GM21367 (cell line): ENCODE data around the gene IER5L.
"Not testable (repeated sequence)": the region's sequence is repeated elsewhere in the genome, so short reads cannot be mapped to it uniquely, and the experiment has no call there.

Source experiments
- ATAC-seq: cut with Tn5 transposase; IDR thresholded peaks from one replicate; pipeline ENCODE4 v1.9.1; 2021; ENCODE audit not compliant: unreplicated experiment

The IER5L gene

DNA sequence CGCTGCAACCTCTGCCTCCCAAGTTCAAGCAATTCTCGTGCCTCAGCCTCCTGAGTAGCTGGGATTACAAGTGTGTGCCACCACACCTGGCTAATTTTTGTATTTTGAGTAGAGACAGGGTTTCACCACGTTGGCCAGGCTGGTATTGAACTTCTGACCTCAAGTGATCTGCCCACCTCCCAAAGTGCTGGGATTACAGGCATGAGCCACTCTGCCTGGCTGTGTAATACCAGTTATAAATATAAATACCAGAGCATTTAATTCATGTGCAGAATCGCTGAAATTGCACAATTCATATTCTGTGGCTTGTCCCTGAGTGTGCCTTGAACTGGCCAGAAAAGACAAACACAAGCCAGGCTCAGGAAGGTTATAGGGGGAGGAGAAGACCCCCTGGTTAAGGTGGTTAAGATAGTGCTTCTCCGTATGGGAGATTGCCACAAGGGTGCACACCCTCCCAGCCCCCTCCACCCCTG, 14.8 kb downstream of the IER5L start:
- ATAC-seq: not testable (repeated sequence)

DNA sequence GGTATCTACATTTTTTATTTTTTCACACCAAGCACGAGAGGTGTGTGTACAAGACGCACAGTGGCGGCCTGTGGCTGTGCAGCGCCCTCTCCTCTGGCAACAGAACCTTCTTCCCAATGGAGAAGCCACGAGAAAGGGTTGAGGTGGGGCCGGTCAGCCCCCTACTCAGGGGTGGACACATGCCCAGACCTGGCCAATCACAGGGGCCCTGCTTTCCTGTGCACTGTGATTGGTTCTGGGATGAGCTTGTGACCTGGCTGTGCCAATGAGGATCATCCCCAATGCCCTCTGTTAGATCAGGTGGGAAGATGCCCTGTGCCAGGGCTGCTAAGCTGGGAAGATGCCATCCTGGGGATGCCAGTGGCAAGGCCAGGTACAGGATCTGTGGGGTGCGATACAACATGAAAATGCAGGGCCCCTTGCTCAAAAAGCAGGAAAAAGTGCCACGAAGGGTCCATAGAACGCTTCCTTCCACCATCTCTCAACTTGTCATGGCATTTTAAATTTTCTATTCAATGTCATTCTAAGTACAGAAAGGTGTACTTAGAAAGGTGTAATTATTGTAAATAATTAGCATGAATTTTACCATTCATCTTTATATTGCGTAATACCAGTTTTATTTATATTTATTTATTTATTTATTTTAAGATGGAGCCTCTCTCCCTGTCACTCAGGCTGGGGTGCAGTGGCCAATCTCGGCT, 15.4 kb downstream of the IER5L start:
- ATAC-seq: no peak

DNA sequence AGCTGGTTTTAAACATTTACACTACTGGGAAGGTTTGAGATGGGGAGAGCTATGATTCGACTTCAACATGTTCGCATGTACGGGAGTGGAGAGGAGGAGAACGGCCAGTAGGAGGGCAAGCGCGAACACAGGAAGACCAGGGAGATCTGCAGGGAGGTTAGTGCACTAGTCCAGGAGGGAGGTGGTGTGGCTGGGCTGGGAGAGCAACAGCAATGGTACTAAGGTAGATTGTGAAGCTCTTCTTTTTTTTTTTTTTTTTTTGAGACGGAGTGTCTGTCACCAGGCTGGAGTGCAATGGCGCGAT, 16.6 kb downstream of the IER5L start:
- ATAC-seq: no peak

DNA sequence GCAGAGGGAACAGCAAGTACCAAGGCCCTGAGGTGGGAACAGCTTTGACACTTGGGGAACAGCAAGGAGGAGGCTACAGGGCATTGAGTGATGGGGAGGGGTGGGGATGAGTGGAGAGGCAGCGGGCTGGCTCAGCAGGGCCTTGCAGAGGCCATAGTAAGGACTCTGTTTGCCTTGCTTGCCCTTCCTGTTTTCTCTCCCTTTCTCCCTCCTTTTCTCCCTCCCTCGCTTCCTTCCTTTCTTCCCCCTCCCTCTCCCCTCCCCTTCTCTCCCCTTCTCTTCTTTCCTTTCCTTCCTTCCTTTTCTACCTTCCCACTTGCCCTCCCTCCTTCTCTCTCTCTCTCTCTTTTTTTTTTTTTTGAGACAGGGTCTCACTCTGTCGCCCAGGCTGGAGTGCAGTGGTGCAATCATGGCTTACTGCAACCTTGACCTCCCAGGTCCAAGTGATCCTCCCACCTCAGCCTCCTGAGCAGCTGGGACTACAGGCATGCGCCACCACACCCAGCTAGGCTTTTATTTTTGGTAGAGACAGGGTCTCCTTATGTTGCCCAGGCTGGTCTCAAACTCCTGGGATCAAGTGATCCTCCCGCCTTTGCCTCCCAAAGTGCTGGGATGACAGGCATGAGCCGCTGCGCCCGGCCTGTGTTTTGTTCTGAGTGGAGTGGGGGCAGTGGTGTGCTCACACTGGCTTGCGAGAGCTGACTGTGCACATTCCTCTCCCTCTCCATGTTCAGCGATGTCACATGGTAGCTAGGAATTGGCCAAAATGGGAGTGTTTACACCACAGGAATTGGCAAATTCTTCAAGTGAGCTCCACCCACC, 17.1 kb downstream of the IER5L start:
- no peak for ATAC-seq

DNA sequence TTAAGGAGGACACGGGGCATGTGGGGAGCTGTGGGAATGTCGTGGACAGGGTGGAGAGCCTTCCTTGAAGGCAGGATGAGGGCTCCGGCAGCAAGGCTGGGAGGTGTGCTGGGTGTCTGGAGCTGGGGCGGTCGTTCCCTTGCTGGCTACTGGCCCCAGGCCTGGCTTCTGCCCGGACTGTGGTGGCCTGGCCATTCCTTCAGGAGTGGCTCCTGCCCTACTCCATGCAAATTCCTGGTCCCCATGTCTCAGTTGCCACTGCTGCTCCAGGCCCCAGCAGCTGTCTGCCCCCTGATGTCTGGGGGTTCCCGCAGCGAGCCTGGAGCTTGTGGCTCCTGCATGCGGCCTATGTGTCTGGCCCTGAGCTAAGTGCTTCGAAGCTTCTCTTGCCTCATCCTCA, 21.9 kb downstream of the IER5L start:
- ATAC-seq: no peak

DNA sequence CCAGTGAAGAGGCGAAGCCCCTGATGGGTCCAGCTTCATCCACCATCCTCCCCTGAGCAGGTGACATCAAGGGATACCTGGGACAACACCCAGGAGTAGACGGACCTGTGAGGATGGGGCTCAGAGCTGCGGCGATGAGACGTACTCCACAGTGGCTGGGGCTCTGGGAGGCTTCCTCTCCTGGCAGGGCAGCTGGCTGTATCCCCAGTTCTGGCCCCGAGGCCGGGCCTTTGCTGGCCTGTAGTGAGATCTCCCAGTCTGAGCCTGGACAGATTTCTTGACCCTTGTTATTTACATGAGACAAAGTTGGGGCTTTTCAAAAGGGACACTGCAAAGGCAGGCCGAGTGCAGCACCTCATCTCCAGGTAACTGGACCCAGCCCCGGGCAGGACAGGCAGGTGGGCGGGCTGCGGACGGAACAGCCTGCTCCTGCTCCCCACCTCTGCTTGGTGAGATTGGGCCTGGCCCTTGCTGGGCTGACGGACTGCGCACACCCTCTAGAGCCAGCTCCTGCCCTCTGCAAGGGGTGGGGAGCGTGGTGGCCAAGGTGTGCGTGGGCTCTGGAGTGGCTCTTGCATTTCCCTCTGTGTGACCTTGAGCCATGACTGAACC, 23.1 kb downstream of the IER5L start:
- ATAC-seq: no peak

DNA sequence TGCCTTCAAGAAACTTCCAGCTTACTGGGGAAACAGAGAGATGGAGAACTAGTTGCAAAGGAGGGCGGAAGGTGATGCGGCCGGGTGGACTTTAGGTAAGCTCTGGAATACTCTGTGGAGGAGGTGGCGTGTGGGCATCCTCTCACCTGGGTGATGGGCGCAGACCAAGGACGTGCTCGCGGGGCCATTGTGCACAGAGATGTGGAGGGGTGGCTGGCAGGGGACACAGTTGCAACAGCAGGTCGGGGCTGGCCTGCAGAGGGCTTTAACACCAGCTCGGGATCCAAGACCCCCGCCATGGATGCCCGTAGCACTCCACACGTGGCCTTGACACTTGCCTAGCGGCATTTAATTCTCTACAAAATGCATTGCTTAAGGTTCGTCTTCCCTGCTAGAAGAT, 26.6 kb downstream of the IER5L start:
- ATAC-seq: no peak

DNA sequence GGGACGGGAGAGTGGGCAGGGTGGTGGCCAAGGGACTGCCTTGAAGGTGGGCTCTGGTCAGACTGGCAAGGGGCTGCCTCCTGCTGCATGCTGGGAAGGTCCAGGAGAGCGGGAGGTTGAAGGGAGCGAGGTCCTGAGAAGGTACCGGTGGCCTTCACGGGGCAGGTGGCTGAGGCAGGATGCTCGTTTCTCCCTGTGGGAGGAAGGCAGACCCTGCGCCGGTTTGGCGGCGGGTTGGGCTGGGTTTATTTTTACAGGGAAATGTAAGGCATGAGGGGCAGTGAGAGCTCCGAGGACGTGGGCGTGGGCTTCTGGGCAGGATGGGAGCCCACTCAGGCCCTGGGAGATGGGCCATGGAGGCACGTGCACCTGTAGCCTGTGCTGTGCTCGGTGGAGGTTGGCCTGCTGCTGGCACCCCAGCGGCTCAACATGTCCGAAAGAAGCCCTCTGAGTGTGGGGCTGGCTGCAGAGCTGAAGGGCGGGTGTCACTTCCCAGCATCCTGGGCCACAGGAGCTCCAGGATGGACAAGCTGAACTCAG, 27.3 kb downstream of the IER5L start:
- no peak for ATAC-seq

DNA sequence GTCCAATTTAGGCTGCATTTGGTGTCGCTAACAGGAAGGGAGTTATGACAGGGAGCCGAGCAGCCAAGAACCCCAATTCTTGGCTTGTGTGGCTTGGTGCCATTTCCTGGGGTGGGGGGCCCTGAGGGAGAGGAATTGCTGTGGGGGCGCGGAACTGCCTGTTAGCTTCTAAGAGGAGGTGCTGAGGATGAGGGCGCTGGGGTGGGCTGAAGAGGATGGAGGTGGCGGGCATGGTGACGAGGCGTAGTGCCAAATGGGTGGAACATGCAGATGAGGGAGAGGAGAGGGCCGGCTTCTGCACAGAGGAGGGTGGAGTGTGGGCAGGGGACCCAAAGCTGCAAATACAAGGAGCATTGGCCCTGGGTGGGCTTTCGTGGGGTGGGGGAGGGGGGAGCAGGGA, 27.9 kb downstream of the IER5L start:
- no peak for ATAC-seq

DNA sequence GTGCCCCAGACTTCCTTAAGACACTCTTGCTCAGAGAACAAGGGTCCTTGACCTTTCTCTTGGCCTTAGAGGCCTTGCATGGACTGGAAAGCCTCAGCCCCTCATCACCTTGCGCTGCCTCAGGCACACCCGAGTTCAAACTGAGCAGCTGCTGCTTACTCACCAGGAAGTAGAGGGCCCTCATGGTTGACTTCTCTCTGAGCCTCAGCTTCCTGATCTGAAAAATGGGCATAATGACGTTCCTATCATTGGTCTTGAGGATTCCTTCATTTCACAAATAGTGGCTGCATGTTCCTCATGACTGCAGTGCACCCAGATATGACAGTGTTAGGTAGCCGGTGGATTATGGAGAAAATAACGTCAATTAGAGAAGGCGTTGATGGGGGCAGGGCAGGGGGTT, 28.6 kb downstream of the IER5L start:
- ATAC-seq: no peak

DNA sequence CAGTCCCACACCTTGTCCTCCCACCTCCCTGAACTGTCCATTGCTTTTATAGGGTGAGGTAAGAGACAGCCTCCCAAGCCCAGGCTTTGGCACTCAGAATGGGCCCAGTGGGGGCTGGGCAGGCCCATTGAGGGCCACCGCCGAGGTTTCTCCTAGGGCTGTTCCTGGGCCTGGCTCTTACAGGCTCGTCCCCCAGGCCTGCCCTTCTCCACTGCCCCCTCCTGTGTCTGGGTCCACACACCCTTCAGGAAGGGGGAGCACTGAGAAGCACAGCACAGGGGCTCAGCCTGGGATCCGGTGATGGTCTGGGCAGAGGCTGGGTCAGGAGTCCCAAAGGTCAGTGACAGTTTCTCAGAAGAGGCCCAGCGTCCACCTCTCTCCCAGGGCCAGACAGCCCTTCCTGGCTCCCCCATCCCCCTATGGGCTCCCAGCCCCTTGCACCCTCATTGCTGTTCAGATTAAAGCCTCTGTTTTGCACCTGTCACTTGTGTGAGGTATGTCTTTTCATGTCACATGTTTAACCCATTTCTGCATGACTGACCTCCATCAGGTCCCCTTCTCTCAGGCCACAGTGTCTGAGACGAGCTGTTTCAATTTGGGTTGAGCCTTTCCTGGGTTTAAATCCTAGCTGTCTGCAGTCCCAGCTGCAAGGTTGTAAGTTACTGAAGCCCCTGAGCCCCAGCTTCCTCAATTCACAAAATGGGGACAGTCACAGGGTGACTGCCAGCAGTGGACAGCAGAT, 29.4 kb downstream of the IER5L start:
- no peak for ATAC-seq

DNA sequence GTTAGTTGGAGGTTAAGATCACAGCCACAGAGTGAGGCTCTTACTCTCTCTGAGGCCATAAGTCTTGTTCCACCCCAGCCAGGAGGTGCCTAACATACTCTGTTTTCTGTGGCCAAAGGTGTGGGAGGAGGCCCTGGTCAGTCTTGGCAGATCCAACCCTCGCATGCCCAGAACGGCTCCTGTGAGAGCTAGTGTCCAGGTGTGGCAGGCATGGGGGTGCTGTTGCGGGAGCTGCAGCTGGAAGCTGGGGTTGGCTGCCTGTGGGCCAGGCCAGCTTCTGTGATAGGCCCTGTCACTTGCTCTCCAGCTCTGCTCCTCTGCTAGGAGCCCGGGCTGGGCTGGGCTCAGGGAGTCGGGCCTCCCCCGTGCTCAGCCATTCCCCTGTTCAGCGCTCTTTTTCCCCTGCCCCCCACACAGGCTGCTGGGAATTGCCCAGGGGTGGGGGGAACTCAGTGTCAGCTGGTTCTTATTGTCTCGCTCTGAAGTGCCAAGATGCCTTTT, 31.6 kb downstream of the IER5L start:
- ATAC-seq: no peak

DNA sequence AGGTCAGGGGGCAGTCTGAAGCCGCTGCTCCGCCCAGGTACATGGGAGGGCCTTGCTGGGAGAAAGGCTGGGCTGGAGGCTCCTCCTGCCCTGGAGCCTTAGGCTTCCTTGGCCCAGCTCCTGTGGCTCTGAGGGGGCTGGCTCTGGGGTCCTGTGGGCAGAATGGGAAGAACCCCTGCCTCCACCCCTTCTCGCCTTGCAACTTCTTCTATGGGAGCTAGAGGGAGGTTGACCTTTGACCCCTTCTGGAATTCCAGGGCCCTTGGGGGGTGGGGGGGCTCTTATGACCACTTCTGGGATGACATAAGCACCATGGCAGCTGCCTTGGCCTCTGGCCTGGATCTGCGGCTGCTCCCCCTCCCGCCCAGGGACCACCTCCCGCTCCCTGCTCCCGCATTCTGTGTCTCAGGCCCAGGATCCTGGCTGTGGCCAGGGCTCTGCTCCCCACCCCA, 32.2 kb downstream of the IER5L start:
- ATAC-seq: no peak

DNA sequence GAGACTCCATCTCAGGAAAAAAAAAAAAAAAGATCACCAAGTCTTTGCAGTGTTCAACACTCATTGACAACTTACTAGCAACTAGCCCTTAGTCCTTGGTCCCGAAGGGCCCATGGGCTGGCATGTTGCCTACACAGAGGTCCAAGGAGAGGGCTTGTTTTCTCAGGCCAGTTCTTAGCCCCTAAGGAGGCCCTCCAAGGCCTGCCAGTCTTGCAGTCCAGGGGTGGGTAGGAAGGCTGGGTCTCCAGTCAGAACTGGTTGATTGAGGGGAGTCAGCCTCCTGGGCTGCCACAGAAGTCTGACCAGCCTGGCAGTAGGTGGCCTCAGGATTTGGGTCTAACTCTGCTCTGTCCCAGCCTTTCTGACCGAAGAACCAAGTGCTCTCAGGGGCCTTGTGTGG, 32.7 kb downstream of the IER5L start:
- ATAC-seq: no peak

DNA sequence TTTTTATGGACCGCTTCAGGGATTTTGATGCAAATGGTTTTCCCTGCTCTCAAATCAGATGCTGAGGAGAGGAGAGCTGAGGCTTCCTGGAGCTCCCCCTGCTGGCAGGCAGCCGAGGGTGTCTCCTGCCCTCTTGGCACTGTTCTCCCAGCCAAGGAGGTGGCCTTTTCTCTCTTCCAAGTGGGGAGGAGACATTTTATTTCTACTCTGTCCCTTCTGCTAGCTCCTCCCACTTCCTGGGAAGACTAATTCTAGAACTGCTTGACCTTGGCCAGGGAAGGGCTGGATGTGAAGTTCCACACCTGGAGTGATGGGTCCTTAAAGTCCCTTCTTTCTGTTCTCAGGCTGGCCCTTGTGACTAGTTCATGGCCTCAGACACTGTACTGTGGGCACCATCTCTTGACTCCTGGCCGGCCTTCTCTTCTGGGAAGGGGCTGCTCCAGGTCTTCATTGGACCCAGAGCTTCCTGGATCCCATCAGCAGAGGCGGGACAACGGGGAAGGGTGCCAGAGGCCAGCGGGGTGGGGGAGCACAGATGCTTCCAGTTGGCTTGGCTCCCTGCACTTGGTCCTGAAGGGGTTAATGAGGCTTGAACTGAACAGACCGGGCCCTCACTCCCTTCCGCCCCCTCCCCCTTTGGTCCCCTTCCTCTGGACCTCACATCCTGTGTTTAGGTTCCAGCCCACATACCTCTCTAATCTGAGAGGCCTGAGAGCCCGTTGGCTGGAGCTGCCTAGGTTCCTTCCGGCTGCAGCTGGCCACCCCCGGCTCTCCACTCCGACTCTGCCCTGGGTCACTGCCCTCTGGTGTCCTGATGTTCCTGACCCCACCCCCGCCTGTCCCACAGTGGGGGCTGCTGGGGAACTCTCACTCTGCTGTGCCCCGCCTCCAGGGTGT, 34.8 kb downstream of the IER5L start:
- no peak for ATAC-seq

DNA sequence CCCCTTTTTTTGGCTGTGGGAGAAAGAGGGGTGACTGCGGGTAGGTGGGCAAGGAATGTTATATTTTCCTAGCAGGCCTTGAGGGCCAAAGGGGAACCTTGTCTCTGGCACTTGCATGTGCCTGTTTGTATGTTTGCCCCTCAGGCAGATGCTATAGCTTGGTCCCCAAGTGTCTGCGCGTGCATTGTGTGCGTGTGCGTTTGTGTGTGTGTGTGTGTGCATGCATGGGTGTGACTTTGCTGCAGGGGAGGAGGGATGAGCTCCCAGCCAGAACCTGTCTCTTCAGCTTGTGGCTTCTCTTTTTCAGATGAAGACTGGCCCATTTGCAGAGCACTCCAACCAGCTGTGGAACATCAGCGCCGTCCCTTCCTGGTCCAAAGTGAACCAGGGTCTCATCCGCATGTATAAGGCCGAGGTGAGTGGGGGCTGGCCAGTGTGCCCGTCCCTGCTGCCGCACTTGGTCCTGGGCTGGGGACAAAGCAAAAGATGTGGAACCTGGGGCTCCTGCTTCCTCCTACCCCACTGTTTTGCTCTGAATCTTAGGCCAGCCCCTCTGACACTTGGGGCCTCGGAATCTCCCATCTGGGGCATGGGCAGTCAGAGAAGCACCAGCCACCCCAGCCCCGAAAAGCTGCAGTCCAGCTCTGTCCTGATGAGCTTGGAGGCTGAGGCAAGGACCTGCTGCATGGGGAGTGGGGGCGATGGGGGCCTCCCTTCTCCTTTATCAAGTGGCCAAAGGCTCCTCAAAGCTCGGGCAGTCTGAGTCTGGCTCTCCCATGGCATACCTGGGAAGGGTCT, 35.7 kb downstream of the IER5L start:
- no peak for ATAC-seq

DNA sequence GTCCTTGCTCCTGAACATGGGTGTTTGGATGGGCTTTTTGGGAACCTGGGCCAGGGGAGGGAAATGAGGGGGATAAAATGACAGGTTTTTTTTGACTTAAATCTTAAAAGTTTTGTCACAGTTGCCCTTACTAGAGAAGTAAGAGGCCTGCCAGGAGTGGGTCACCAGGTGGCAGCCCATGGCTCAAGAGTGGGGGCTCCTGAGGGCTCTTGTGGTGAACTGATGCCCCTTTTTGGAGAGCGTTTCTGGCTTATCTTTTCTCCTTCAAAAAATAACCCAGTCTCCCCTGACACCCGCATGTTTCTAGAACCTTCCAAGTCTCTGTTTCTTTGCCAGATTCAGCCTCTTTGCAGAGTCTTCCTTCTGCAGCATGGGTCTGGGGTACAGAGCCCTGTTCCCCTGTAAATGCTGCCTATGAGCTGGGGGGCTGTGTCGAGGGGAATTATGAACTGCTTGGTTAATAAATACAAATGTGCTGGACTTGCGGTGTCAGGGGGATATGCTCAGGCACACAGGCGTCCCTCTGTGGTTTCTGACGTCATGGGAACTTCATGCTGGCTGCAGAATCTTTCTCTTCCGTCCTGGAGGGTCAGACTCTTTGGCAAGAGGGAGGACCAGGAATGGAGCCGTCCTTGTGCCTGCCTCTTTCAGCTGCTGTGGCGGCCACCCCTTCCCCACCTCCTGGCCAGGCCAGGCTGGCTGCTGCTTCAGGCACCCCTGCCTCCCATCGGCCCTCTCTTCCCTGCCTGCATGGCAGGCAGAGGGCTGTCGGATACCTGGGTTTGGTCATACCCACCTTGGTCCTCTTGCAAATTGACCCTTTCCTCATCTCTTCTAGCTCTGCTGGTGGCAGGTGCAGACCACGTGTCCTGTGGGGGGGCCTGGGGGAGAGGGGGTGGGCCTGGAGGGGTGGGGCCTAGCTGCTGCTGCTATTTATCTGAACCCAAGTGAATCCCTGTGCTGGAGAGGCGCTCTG, 36.7 kb downstream of the IER5L start:
- no peak for ATAC-seq
